BJ (cell line): ENCODE data around the gene MFSD1. TPM values are rescaled to one million over a fixed set of nuclear protein-coding genes. Genes with fewer than 3 reads are reported as not detected.

Experiments
- CTCF ChIA-PET: fragments of 350-600 bp; formaldehyde crosslinking; extraction: SDS; loops from one replicate; lab custom pipeline; 2021; ENCODE audit warnings: antibody characterized with exemption, inconsistent platforms; lab: Yijun Ruan, JAX
- POLR2A ChIA-PET: fragments of 300-600 bp; sonication (Branson Sonifier 250); formaldehyde crosslinking; extraction: SDS; loops from one replicate; lab custom pipeline; 2021; ENCODE audit warnings: antibody characterized with exemption; lab: Charles Lee
- DNase-seq: peaks from one replicate; pipeline ENCODE4 v3.0.0-alpha.2; 2011; ENCODE audit warnings: low read depth
- H3K27me3 ChIP-seq: 2 replicates; pipeline ENCODE4 v1.6.0; 2011; ENCODE audit warnings: low read length; ENCODE audit not compliant: control insufficient read depth, insufficient read depth
- H3K36me3 ChIP-seq: 2 replicates; pipeline ENCODE4 v1.5.1; 2011; ENCODE audit warnings: low read length; ENCODE audit not compliant: control insufficient read depth, insufficient read depth
- H3K4me3 ChIP-seq: 2 replicates; pipeline ENCODE4 v1.5.1; 2011; ENCODE audit warnings: low read depth, mild to moderate bottlenecking, control low read depth, low read length
- CTCF ChIP-seq: IDR thresholded peaks from 2 replicates; pipeline ENCODE4 v1.5.1; 2011; ENCODE audit warnings: low read depth, mild to moderate bottlenecking, control low read depth, inconsistent platforms, low read length, moderate library complexity; ENCODE audit not compliant: insufficient read depth
- polyA plus RNA-seq: library from polyadenylated mRNA; depleted of rRNA; stranded (reverse); fragments of >200 nt; gene quantifications from 2 replicates; pipeline ENCODE4 v1.2.3, GENCODE V29; 2011

Gene MFSD1
- polyA plus RNA-seq, 1 experiment, result 69.8 TPM

GRCh38 chr3:158846803-158847451 lies 45.1 kb downstream of the MFSD1 start:
- TF ChIP-seq CTCF, result no peak
- DNase-seq, result no peak
- POLR2A ChIA-PET, result no interaction called here
- no peaks in the 10 kb centered on the region for H3K27me3 ChIP-seq
- H3K36me3 ChIP-seq, result no peaks in the 10 kb centered on the region
- CTCF ChIA-PET, result interaction anchor here (0.9 to 9.5 kb wide), 11 partner anchors 10 to 412 kb away, joined by 3 to 144 read pairs (median 7); no protein-coding TSS in a partner anchor
- H3K4me3 ChIP-seq, result no peak overlapping the region

GRCh38 chr3:158847452-158847821 lies 45.6 kb downstream of the MFSD1 start:
- ChIA-PET CTCF (interaction anchor here (0.9 to 9.5 kb wide), 5 partner anchors 10 to 412 kb away, joined by 3 to 144 read pairs (median 15); no protein-coding TSS in a partner anchor), POLR2A (no interaction called here)

GRCh38 chr3:158847885-158848284 lies 46.0 kb downstream of the MFSD1 start:
- no peak overlapping the region for H3K4me3 ChIP-seq
- no peaks in the 10 kb centered on the region for H3K27me3 ChIP-seq
- no peaks in the 10 kb centered on the region for H3K36me3 ChIP-seq
- ChIA-PET POLR2A (no interaction called here), CTCF (interaction anchor here (0.7 to 9.5 kb wide), 3 partner anchors 70 to 697 kb away, joined by 3 to 144 read pairs (median 5); no protein-coding TSS in a partner anchor)
- DNase-seq, result no peak
- no peak for TF ChIP-seq CTCF

More at GRCh38 chr3:158847452-158847821, 45.6 kb downstream of the MFSD1 start:
- H3K36me3 ChIP-seq, result no peaks in the 10 kb centered on the region
- TF ChIP-seq CTCF, result no peak
- DNase-seq, result no peak
- H3K27me3 ChIP-seq, result no peaks in the 10 kb centered on the region
- H3K4me3 ChIP-seq, result no peak overlapping the region

- POLR2A ChIA-PET, result no interaction called here
- no peak overlapping the region for H3K4me3 ChIP-seq
Measured at GRCh38 chr3:158849757-158850156, 47.9 kb downstream of the MFSD1 start.

GRCh38 chr3:158859362-158859761 lies 57.5 kb downstream of the MFSD1 start:
- DNase-seq, result no peak
- Histone ChIP-seq H3K27me3 (no peaks in the 10 kb centered on the region; the same call in 1 of the 2 replicates), H3K36me3 (no peaks in the 10 kb centered on the region), H3K4me3 (no peak overlapping the region)
- no peak for TF ChIP-seq CTCF
- ChIA-PET CTCF (interaction anchor here (1.2 kb wide), 1 partner anchor 13 kb away, joined by 3 read pairs; no protein-coding TSS in a partner anchor), POLR2A (no interaction called here)

More at GRCh38 chr3:158849757-158850156, 47.9 kb downstream of the MFSD1 start:
- no peaks in the 10 kb centered on the region for H3K36me3 ChIP-seq
- CTCF ChIA-PET, result interaction anchor here (9.5 kb wide), 1 partner anchor 409 kb away, joined by 144 read pairs; no protein-coding TSS in a partner anchor
- no peak for TF ChIP-seq CTCF
- H3K27me3 ChIP-seq, result no peaks in the 10 kb centered on the region
- no peak for DNase-seq
